Vagina (tissue), 2 donors: ENCODE results near the gene ETV3.

ENCODE experiments used
- CTCF ChIP-seq, 3 experiments: fragments of 450-650 bp in 2 of 3; fragments of 200-600 bp in 1 of 3; sonication (generic) in 1 of 3; IDR thresholded peaks; one replicate each; pipeline ENCODE4 v1.5.1; 2017 to 2019; ENCODE audit warnings: antibody characterized with exemption in 3 of 3, mild to moderate bottlenecking in 2 of 3, moderate library complexity in 2 of 3
- POLR2AphosphoS5 ChIP-seq, 2 donors: sonication (generic); formaldehyde crosslinking; IDR thresholded peaks; one replicate each; pipeline ENCODE4 v1.9.0; 2017; ENCODE audit warnings: antibody characterized with exemption in 2 of 2, mild to moderate bottlenecking in 2 of 2, low read depth in 1 of 2; ENCODE audit not compliant: insufficient read depth in 1 of 2

GRCh38 chr1:157097692-157098091 is 40.5 kb downstream of the ETV3 start:
- no peak for TF ChIP-seq CTCF (IDR thresholded peaks at IDR 0.05)
- TF ChIP-seq POLR2AphosphoS5 (IDR thresholded peaks at IDR 0.05; ENCODE audit: insufficient read depth in 1 of 2, low read depth in 1 of 2): no peak
